ENCODE data around the gene PSMB5. TPM values are rescaled to one million over a fixed set of nuclear protein-coding genes. Genes with fewer than 3 reads are reported as not detected.

The PSMB5 gene
- 159 and 160 TPM in 2 replicates for polyA plus RNA-seq (2013)

- Histone ChIP-seq H3K18ac (ENCODE audit: low read length) (peak within 1 kb of the TSS; percentile 97), H3K9ac (ENCODE audit: low read length) (peak within 1 kb of the TSS; percentile 94), H3K23ac (ENCODE audit: low read length) (no peak within 1 kb of the TSS), H4K8ac (ENCODE audit: low read depth, low read length) (peak within 1 kb of the TSS; percentile 82), H3K9me3 (ENCODE audit: insufficient read depth, low read depth, low read length) (no peaks in the 10 kb centered on the region), H3K36me3 (ENCODE audit: control insufficient read depth in 1 of 2, insufficient read depth in 2 of 2, low read length in 2 of 2) (peaks cover 17 to 19% of the 10 kb centered on the region in 2 experiments), H3K4ac (ENCODE audit: low read depth, low read length) (peak within 1 kb of the TSS; percentile 89), H3K79me2 (ENCODE audit: control insufficient read depth, insufficient read depth, low read length, poor library complexity) (peaks cover 12% of the 10 kb centered on the region), H3K14ac (ENCODE audit: low read length) (peak within 1 kb of the TSS; percentile 99), H2AK5ac (ENCODE audit: low read length) (peak within 1 kb of the TSS; percentile 88), H4K12ac (ENCODE audit: low read depth, low read length) (peak within 1 kb of the TSS; percentile 94), H2AFZ (ENCODE audit: insufficient read depth, low read length, poor library complexity) (peak within 1 kb of the TSS; percentile 7), H2BK5ac (ENCODE audit: low read depth, low read length, poor library complexity) (peak within 1 kb of the TSS; percentile 80), H2BK12ac (ENCODE audit: low read length) (peak within 1 kb of the TSS; percentile 25), H3K79me1 (ENCODE audit: low read length) (peaks cover 9% of the 10 kb centered on the region), H3K4me2 (ENCODE audit: low read length) (peak within 1 kb of the TSS; percentile 62), H2BK120ac (ENCODE audit: insufficient read depth, low read length, poor library complexity) (peak within 1 kb of the TSS; percentile 90), H3K27ac (ENCODE audit: low read depth, low read length) (peak within 1 kb of the TSS; percentile 73), H3K4me1 (ENCODE audit: control insufficient read depth in 1 of 2, insufficient read depth in 2 of 2, low read length in 2 of 2) (peaks cover 3 to 7% of the 10 kb centered on the region in 2 experiments), H4K91ac (ENCODE audit: low read depth, low read length) (peak within 1 kb of the TSS; percentile 92), H3K27me3 (ENCODE audit: insufficient read depth, low read length) (no peaks in the 10 kb centered on the region), H3K4me3 (ENCODE audit: low read depth, low read length) (peak within 1 kb of the TSS; percentile 84)
- no CpG with 5 or more reads among the region's 36 CpGs for WGBS (ENCODE audit: extremely low coverage, insufficient coverage, insufficient read length)
- peak; percentile 94 to 98 for DNase-seq
Measured at GRCh38 chr14:23034498-23035302, at the start of gene PSMB5. Gene PSMB5 (minus strand): TSS chr14:23034900. CDS start chr14:23034881, 19 bp downstream.

DNA sequence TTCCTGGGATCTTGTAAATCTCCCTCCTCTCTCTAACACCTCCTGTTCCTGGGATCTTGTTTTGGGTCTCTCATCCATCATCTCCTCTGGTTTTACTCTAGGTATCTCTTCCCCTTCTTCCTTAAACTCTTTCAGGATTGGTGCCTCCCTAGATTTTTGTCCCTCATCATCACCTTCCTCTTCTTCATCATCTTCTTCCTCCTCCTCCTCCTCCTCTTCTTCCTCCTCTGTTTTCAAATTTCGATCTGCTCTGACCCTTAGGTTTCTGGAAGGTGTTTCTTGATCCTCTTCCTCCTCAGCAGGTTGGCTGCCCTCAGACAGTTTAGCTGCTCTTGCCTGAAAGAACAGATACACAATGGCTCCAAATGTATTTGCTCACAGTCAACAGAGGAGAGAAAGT is 45.8 kb upstream of the PSMB5 start:
- Histone ChIP-seq H3K27me3 (ENCODE audit: insufficient read depth, low read length) (no peaks in the 10 kb centered on the region), H3K27ac (ENCODE audit: low read depth, low read length) (no peak overlapping the region), H3K4me2 (ENCODE audit: low read length) (no peak overlapping the region), H3K14ac (ENCODE audit: low read length) (no peak overlapping the region), H4K91ac (ENCODE audit: low read depth, low read length) (no peak overlapping the region), H2AFZ (ENCODE audit: insufficient read depth, low read length, poor library complexity) (no peak overlapping the region), H3K18ac (ENCODE audit: low read length) (no peak overlapping the region), H3K9me3 (ENCODE audit: insufficient read depth, low read depth, low read length) (no peaks in the 10 kb centered on the region), H3K4me1 (ENCODE audit: control insufficient read depth in 1 of 2, insufficient read depth in 2 of 2, low read length in 2 of 2) (peaks cover 18% of the 10 kb centered on the region in 2 experiments), H3K4me3 (ENCODE audit: low read depth, low read length) (no peak overlapping the region), H3K9ac (ENCODE audit: low read length) (no peak overlapping the region), H2AK5ac (ENCODE audit: low read length) (no peak overlapping the region), H4K12ac (ENCODE audit: low read depth, low read length) (no peak overlapping the region), H2BK5ac (ENCODE audit: low read depth, low read length, poor library complexity) (no peak overlapping the region), H2BK12ac (ENCODE audit: low read length) (no peak overlapping the region), H4K8ac (ENCODE audit: low read depth, low read length) (no peak overlapping the region), H3K79me2 (ENCODE audit: control insufficient read depth, insufficient read depth, low read length, poor library complexity) (no peaks in the 10 kb centered on the region), H3K79me1 (ENCODE audit: low read length) (peaks cover 8% of the 10 kb centered on the region), H2BK120ac (ENCODE audit: insufficient read depth, low read length, poor library complexity) (no peak overlapping the region), H3K36me3 (ENCODE audit: control insufficient read depth in 1 of 2, insufficient read depth in 2 of 2, low read length in 2 of 2) (peaks cover 32 to 51% of the 10 kb centered on the region in 2 experiments), H3K4ac (ENCODE audit: low read depth, low read length) (no peak overlapping the region), H3K23ac (ENCODE audit: low read length) (no peak overlapping the region)
- no peak for DNase-seq
- WGBS (ENCODE audit: extremely low coverage, insufficient coverage, insufficient read length) = 100% methylated on average over 1 of the region's 1 CpG

DNA sequence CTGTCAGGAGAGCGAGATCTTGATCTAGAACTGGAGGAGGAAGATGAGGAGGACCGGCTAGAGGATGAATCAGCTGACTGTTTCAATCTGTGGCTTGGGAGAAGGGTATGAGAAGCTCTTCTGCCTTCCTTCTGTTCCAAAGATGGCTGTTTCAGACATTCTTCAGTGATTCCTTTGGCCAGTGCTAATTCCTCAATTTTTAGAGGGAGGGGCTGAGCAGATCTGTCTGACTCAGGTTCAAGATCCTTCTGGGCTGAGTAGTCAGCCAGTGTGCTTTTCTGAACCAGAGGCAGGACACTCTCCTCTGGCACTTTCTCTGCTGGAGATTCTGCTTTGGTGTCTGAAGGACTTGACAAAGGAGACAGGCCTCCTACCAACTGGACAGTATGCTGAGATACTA is 45.0 kb upstream of the PSMB5 start:
- Histone ChIP-seq H3K27me3 (ENCODE audit: insufficient read depth, low read length) (no peaks in the 10 kb centered on the region), H3K18ac (ENCODE audit: low read length) (no peak overlapping the region), H2AK5ac (ENCODE audit: low read length) (no peak overlapping the region), H4K8ac (ENCODE audit: low read depth, low read length) (no peak overlapping the region), H3K27ac (ENCODE audit: low read depth, low read length) (peak overlapping the region; percentile 70), H3K79me2 (ENCODE audit: control insufficient read depth, insufficient read depth, low read length, poor library complexity) (no peaks in the 10 kb centered on the region), H3K36me3 (ENCODE audit: control insufficient read depth in 1 of 2, insufficient read depth in 2 of 2, low read length in 2 of 2) (peaks cover 28 to 47% of the 10 kb centered on the region in 2 experiments), H3K4me1 (ENCODE audit: control insufficient read depth in 1 of 2, insufficient read depth in 2 of 2, low read length in 2 of 2) (peaks cover 18% of the 10 kb centered on the region in 2 experiments), H3K4me3 (ENCODE audit: low read depth, low read length) (no peak overlapping the region), H3K4ac (ENCODE audit: low read depth, low read length) (no peak overlapping the region), H4K12ac (ENCODE audit: low read depth, low read length) (no peak overlapping the region), H2BK5ac (ENCODE audit: low read depth, low read length, poor library complexity) (peak overlapping the region; percentile 22), H3K23ac (ENCODE audit: low read length) (no peak overlapping the region), H4K91ac (ENCODE audit: low read depth, low read length) (no peak overlapping the region), H3K4me2 (ENCODE audit: low read length) (no peak overlapping the region), H3K14ac (ENCODE audit: low read length) (no peak overlapping the region), H3K9ac (ENCODE audit: low read length) (peak overlapping the region; percentile 43), H3K9me3 (ENCODE audit: insufficient read depth, low read depth, low read length) (no peaks in the 10 kb centered on the region), H2BK120ac (ENCODE audit: insufficient read depth, low read length, poor library complexity) (no peak overlapping the region), H2AFZ (ENCODE audit: insufficient read depth, low read length, poor library complexity) (no peak overlapping the region), H2BK12ac (ENCODE audit: low read length) (no peak overlapping the region), H3K79me1 (ENCODE audit: low read length) (peaks cover 8% of the 10 kb centered on the region)
- no CpG with 5 or more reads among the region's 2 CpGs for WGBS (ENCODE audit: extremely low coverage, insufficient coverage, insufficient read length)
- DNase-seq = peak in 1 of 2 donors; percentile 32

DNA sequence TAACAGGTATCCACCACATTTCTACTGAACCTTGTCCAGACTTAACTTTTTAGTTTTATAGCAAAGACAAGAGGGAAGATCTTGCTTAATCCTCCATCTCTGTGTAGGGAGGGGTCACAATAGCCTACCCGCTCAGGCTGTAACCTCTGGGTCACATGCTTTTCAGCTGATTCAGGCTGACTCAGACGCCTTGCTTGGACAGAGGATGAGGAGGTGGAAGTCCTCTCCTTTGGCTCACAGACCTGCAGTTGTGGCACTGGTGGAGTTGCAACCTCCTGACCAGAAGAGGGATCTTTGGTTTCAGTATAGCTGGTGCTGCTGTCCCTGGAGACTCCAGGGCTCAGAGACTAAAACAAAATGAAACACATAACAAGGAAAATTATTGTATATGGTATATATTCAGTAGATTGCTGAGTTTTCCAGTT is 44.0 kb upstream of the PSMB5 start:
- H3K9ac ChIP-seq (ENCODE audit: low read length) = no peak overlapping the region
- peaks cover 18% of the 10 kb centered on the region in 2 experiments for H3K4me1 ChIP-seq (ENCODE audit: control insufficient read depth in 1 of 2, insufficient read depth in 2 of 2, low read length in 2 of 2)
- no peak overlapping the region for H4K91ac ChIP-seq (ENCODE audit: low read depth, low read length)
- DNase-seq = peak; percentile 95 to 98
- H2AFZ ChIP-seq (ENCODE audit: insufficient read depth, low read length, poor library complexity) = no peak overlapping the region
- peaks cover 8% of the 10 kb centered on the region for H3K79me1 ChIP-seq (ENCODE audit: low read length)
- H4K8ac ChIP-seq (ENCODE audit: low read depth, low read length) = no peak overlapping the region
- no peak overlapping the region for H2AK5ac ChIP-seq (ENCODE audit: low read length)
- H2BK5ac ChIP-seq (ENCODE audit: low read depth, low read length, poor library complexity) = peak overlapping the region; percentile 18
- no peaks in the 10 kb centered on the region for H3K9me3 ChIP-seq (ENCODE audit: insufficient read depth, low read depth, low read length)
- no peak overlapping the region for H3K4ac ChIP-seq (ENCODE audit: low read depth, low read length)
- no peaks in the 10 kb centered on the region for H3K27me3 ChIP-seq (ENCODE audit: insufficient read depth, low read length)
- H3K4me3 ChIP-seq (ENCODE audit: low read depth, low read length) = no peak overlapping the region
- H2BK120ac ChIP-seq (ENCODE audit: insufficient read depth, low read length, poor library complexity) = no peak overlapping the region
- peaks cover 21 to 46% of the 10 kb centered on the region in 2 experiments for H3K36me3 ChIP-seq (ENCODE audit: control insufficient read depth in 1 of 2, insufficient read depth in 2 of 2, low read length in 2 of 2)
- H3K79me2 ChIP-seq (ENCODE audit: control insufficient read depth, insufficient read depth, low read length, poor library complexity) = no peaks in the 10 kb centered on the region
- WGBS (ENCODE audit: extremely low coverage, insufficient coverage, insufficient read length) = no CpG with 5 or more reads among the region's 2 CpGs
- no peak overlapping the region for H3K23ac ChIP-seq (ENCODE audit: low read length)
- H3K14ac ChIP-seq (ENCODE audit: low read length) = no peak overlapping the region
- H3K4me2 ChIP-seq (ENCODE audit: low read length) = no peak overlapping the region
- H3K27ac ChIP-seq (ENCODE audit: low read depth, low read length) = peak overlapping the region; percentile 70
- no peak overlapping the region for H3K18ac ChIP-seq (ENCODE audit: low read length)
- no peak overlapping the region for H2BK12ac ChIP-seq (ENCODE audit: low read length)
- H4K12ac ChIP-seq (ENCODE audit: low read depth, low read length) = no peak overlapping the region
